Kidney (tissue), 14 donors: ENCODE measurements around the gene CBLB. TPM values are rescaled to one million over a fixed set of nuclear protein-coding genes. Genes with fewer than 3 reads are reported as not detected.

Experiments used
- DNase-seq, 5 donors: peaks; one replicate each; pipeline ENCODE4 v3.0.0-alpha.2; 2013 to 2020
- FAIRE-seq: peaks from 2 replicates; lab custom pipeline; 2012; peaks lifted over from hg19 to GRCh38; lab: Jason Lieb, UNC
- H3K27ac ChIP-seq, 2 donors: one replicate each; pipeline ENCODE4 v1.7.0; 2013; ENCODE audit warnings: low read depth in 2 of 2, low read length in 2 of 2, inconsistent platforms in 1 of 2
- H3K27me3 ChIP-seq: one replicate; pipeline ENCODE4 v1.7.1; 2013; ENCODE audit warnings: low read length, inconsistent platforms; ENCODE audit not compliant: control insufficient read depth, insufficient read depth
- H3K36me3 ChIP-seq, 3 donors: one replicate each; pipeline versions ENCODE4 v1.7.0 to v1.7.1; 2013; ENCODE audit warnings: low read length in 3 of 3, control low read depth in 1 of 3, inconsistent platforms in 1 of 3; ENCODE audit not compliant: insufficient read depth in 3 of 3, control insufficient read depth in 2 of 3
- H3K4me1 ChIP-seq, 3 donors: one replicate each; pipeline versions ENCODE4 v1.7.0 to v1.7.1; 2013; ENCODE audit warnings: low read length in 3 of 3, inconsistent platforms in 1 of 3, low read depth in 1 of 3; ENCODE audit not compliant: control insufficient read depth in 2 of 3, insufficient read depth in 2 of 3
- H3K4me3 ChIP-seq, 3 donors: one replicate each; pipeline versions ENCODE4 v1.7.0 to v1.8.1; 2013; ENCODE audit warnings: low read length in 3 of 3, control low read depth in 1 of 3, inconsistent platforms in 1 of 3
- H3K9ac ChIP-seq, 3 donors: one replicate each; pipeline versions ENCODE4 v1.7.0 to v1.7.1; 2013; ENCODE audit warnings: low read length in 3 of 3, control low read depth in 1 of 3, inconsistent platforms in 1 of 3
- H3K9me3 ChIP-seq, 3 donors: one replicate each; pipeline versions ENCODE4 v1.7.0 to v1.7.1; 2013; ENCODE audit warnings: low read length in 3 of 3, control low read depth in 1 of 3, inconsistent platforms in 1 of 3; ENCODE audit not compliant: control insufficient read depth in 2 of 3, insufficient read depth in 1 of 3
- CTCF ChIP-seq: IDR thresholded peaks from 3 replicates; pipeline ENCODE4 v1.5.1; 2012; ENCODE audit warnings: mild to moderate bottlenecking, moderate library complexity, borderline replicate concordance; ENCODE audit not compliant: insufficient read depth; ENCODE audit errors: extremely low read depth
- intact Hi-C: fragments of 100-400 bp; cut with DNase I; formaldehyde crosslinking; loops from one replicate; pipeline ENCODE4 v1.11.1; 2022
- polyA plus RNA-seq: library from polyadenylated mRNA; stranded (reverse); fragments of 350-450 nt; fragmentation: Illumina TruSeq; extraction: RNeasy Lipid Tissue Mini Kit (QIAGEN cat#74804); gene quantifications from one replicate; pipeline ENCODE4 v1.2.3, GENCODE V29; 2014; ENCODE audit warnings: low read depth, low replicate concordance; ENCODE audit not compliant: insufficient read depth
- total RNA-seq: library from RNA; stranded (reverse); fragmentation: NEBNext Ultra II Directional; extraction: Animal tissue kit (Norgen Biotek cat#: 25700); gene quantifications from one replicate; pipeline ENCODE4 v1.2.1, GENCODE V29; 2021
- donor health status: control.
- donor health status: control.
- donor health status: control.
- donor health status: control.
- donor health status: control.
- donor health status: DM: yes; HTN: yes; CAD: no.
- donor health status: Normal renal cell carcinoma (clear cell type).

CBLB gene
- total and polyA plus RNA-seq, 2 donors from 2014 or later, result 7.7 to 48.4 TPM

GRCh38 chr3:105662306-105662705, 206.5 kb downstream of the CBLB start:
- intact Hi-C loops, result no loop called here
- H3K9me3 ChIP-seq, result no peaks in the 10 kb centered on the region
- no peak overlapping the region for H3K9ac ChIP-seq
- no peak overlapping the region for H3K4me3 ChIP-seq
- no peaks in the 10 kb centered on the region for H3K4me1 ChIP-seq
- FAIRE-seq (no peak), DNase-seq (no peak)
- no peaks in the 10 kb centered on the region for H3K27me3 ChIP-seq
- no peak for TF ChIP-seq CTCF
- H3K27ac ChIP-seq, result no peak overlapping the region
- H3K36me3 ChIP-seq, result peaks cover 0 to 27% (median 10%) of the 10 kb centered on the region in 3 donors

GRCh38 chr3:105661461-105661860, 207.4 kb downstream of the CBLB start:
- Histone ChIP-seq H3K27me3 (no peaks in the 10 kb centered on the region), H3K4me3 (no peak overlapping the region), H3K9me3 (no peaks in the 10 kb centered on the region), H3K27ac (no peak overlapping the region), H3K9ac (no peak overlapping the region), H3K36me3 (peaks cover 0 to 27% (median 10%) of the 10 kb centered on the region in 3 donors), H3K4me1 (no peaks in the 10 kb centered on the region)
- DNase-seq (no peak), FAIRE-seq (no peak)
- intact Hi-C loops, result no loop called here
- no peak for TF ChIP-seq CTCF

GRCh38 chr3:105656651-105657504, 211.9 kb downstream of the CBLB start:
- peaks cover 0 to 17% (median 7%) of the 10 kb centered on the region in 3 donors for H3K36me3 ChIP-seq
- H3K9me3 ChIP-seq, result no peaks in the 10 kb centered on the region
- FAIRE-seq (no peak), DNase-seq (no peak)
- H3K4me3 ChIP-seq, result no peak overlapping the region
- intact Hi-C loops, result no loop called here
- H3K27me3 ChIP-seq, result no peaks in the 10 kb centered on the region
- no peak overlapping the region for H3K27ac ChIP-seq
- H3K9ac ChIP-seq, result no peak overlapping the region
- TF ChIP-seq CTCF, result no peak
- H3K4me1 ChIP-seq, result no peaks in the 10 kb centered on the region
